HEK293 (cell line): ENCODE measurements around the gene EHMT1.

Source experiments
- CTCF ChIA-PET: fragments of 350-600 bp; formaldehyde crosslinking; extraction: SDS; loops from one replicate; lab custom pipeline; 2021; ENCODE audit warnings: antibody characterized with exemption; lab: Yijun Ruan, JAX
- POLR2A ChIA-PET: fragments of 300-600 bp; formaldehyde crosslinking; extraction: SDS; loops from one replicate; lab custom pipeline; 2020; ENCODE audit warnings: antibody characterized with exemption, inconsistent platforms; lab: Yijun Ruan, JAX
- H3K27ac ChIP-seq: fragments of 200-500 bp; sonication (Bioruptor generic); 2 replicates; pipeline ENCODE4 v1.5.1; 2014; ENCODE audit warnings: low read depth, low read length, control low read depth, inconsistent platforms; ENCODE audit errors: extremely low read depth
- H3K36me3 ChIP-seq, 2 experiments: fragments of 200-500 bp in 1 of 2; sonication (Bioruptor generic) in 1 of 2; 1 replicate in 1 of 2; 2 replicates in 1 of 2; pipeline ENCODE4 v1.5.1; 2014 to 2017; ENCODE audit warnings: inconsistent platforms in 2 of 2, low read length in 2 of 2; ENCODE audit not compliant: control insufficient read depth in 2 of 2, insufficient read depth in 1 of 2
- H3K4me1 ChIP-seq: fragments of 200-500 bp; sonication (Bioruptor generic); 2 replicates; pipeline ENCODE4 v1.5.1; 2014; ENCODE audit warnings: mild to moderate bottlenecking, low read length, inconsistent platforms; ENCODE audit not compliant: control insufficient read depth, insufficient read depth
- H3K4me3 ChIP-seq: 2 replicates; pipeline ENCODE4 v1.5.1; 2011; ENCODE audit warnings: low read depth, mild to moderate bottlenecking, control low read depth, low read length, moderate library complexity
- H3K9me3 ChIP-seq: fragments of 200-500 bp; sonication (Bioruptor generic); 2 replicates; pipeline ENCODE4 v1.5.1; 2014; ENCODE audit warnings: low read depth, low read length, inconsistent platforms; ENCODE audit not compliant: control insufficient read depth, insufficient read depth
- ELK4 ChIP-seq: IDR thresholded peaks from 2 replicates; pipeline ENCODE4 v1.6.1; 2011; ENCODE audit warnings: mild to moderate bottlenecking, low read depth, low read length, borderline replicate concordance
- FEZF1 ChIP-seq: fragments of 450-650 bp; formaldehyde crosslinking; IDR thresholded peaks from 2 replicates; pipeline ENCODE4 v1.5.1; 2016; ENCODE audit warnings: missing biosample characterization, missing genetic modification characterization
- KLF16 ChIP-seq: fragments of 450-650 bp; formaldehyde crosslinking; IDR thresholded peaks from 2 replicates; pipeline ENCODE4 v1.5.1; 2017; ENCODE audit warnings: missing biosample characterization, missing genetic modification characterization
- KLF17 ChIP-seq: fragments of 450-650 bp; formaldehyde crosslinking; IDR thresholded peaks from 2 replicates; pipeline ENCODE4 v1.5.1; 2016; ENCODE audit warnings: missing biosample characterization, missing genetic modification characterization
- PRDM10 ChIP-seq: fragments of 450-650 bp; formaldehyde crosslinking; IDR thresholded peaks from 2 replicates; pipeline ENCODE4 v1.5.1; 2016; ENCODE audit warnings: missing biosample characterization, missing genetic modification characterization
- PRDM4 ChIP-seq: fragments of 450-650 bp; formaldehyde crosslinking; IDR thresholded peaks from 2 replicates; pipeline ENCODE4 v1.5.1; 2017; ENCODE audit warnings: missing biosample characterization, missing genetic modification characterization
- SCRT1 ChIP-seq: fragments of 450-650 bp; formaldehyde crosslinking; IDR thresholded peaks from 2 replicates; pipeline ENCODE4 v1.5.1; 2016; ENCODE audit warnings: missing biosample characterization, missing genetic modification characterization, borderline replicate concordance
- TSHZ1 ChIP-seq: fragments of 450-650 bp; formaldehyde crosslinking; IDR thresholded peaks from 2 replicates; pipeline ENCODE4 v1.5.1; 2016; ENCODE audit warnings: missing biosample characterization, missing genetic modification characterization, borderline replicate concordance
- WT1 ChIP-seq: fragments of 450-650 bp; formaldehyde crosslinking; IDR thresholded peaks from 2 replicates; pipeline ENCODE4 v1.5.1; 2016; ENCODE audit warnings: missing biosample characterization, missing genetic modification characterization
- YY1 ChIP-seq: fragments of 450-650 bp; formaldehyde crosslinking; IDR thresholded peaks from 2 replicates; pipeline ENCODE4 v1.5.1; 2018; ENCODE audit warnings: missing biosample characterization, missing genetic modification characterization
- ZNF169 ChIP-seq: fragments of 450-650 bp; formaldehyde crosslinking; IDR thresholded peaks from 2 replicates; pipeline ENCODE4 v1.5.1; 2016; ENCODE audit warnings: missing biosample characterization, missing genetic modification characterization
- ZNF202 ChIP-seq: fragments of 450-650 bp; formaldehyde crosslinking; IDR thresholded peaks from 2 replicates; pipeline ENCODE4 v1.5.1; 2016; ENCODE audit warnings: missing biosample characterization, missing genetic modification characterization, borderline replicate concordance
- ZNF221 ChIP-seq: fragments of 450-650 bp; formaldehyde crosslinking; IDR thresholded peaks from 2 replicates; pipeline ENCODE4 v1.5.1; 2017; ENCODE audit warnings: missing biosample characterization, missing genetic modification characterization, borderline replicate concordance
- ZNF354C ChIP-seq: fragments of 450-650 bp; formaldehyde crosslinking; IDR thresholded peaks from 2 replicates; pipeline ENCODE4 v1.5.1; 2016; ENCODE audit warnings: missing biosample characterization, missing genetic modification characterization, low read depth, borderline replicate concordance
- ZNF473 ChIP-seq: fragments of 450-650 bp; formaldehyde crosslinking; IDR thresholded peaks from 2 replicates; pipeline ENCODE4 v1.5.1; 2017; ENCODE audit warnings: missing biosample characterization, missing genetic modification characterization
- ZNF48 ChIP-seq: fragments of 450-650 bp; formaldehyde crosslinking; IDR thresholded peaks from 2 replicates; pipeline ENCODE4 v1.5.1; 2016; ENCODE audit warnings: missing biosample characterization, missing genetic modification characterization
- ZNF571 ChIP-seq: fragments of 450-650 bp; formaldehyde crosslinking; IDR thresholded peaks from 2 replicates; pipeline ENCODE4 v1.5.0; 2017; ENCODE audit warnings: missing biosample characterization, missing genetic modification characterization
- ZNF610 ChIP-seq: fragments of 450-650 bp; formaldehyde crosslinking; IDR thresholded peaks from 2 replicates; pipeline ENCODE4 v1.5.1; 2016; ENCODE audit warnings: missing biosample characterization, missing genetic modification characterization, borderline replicate concordance
- ZSCAN23 ChIP-seq: fragments of 450-650 bp; formaldehyde crosslinking; IDR thresholded peaks from 2 replicates; pipeline ENCODE4 v1.5.1; 2016; ENCODE audit warnings: missing biosample characterization, missing genetic modification characterization

The EHMT1 gene

GRCh38 chr9:137727716-137728115, 108.9 kb downstream of the EHMT1 start:
- POLR2A ChIA-PET: no interaction called here
- Histone ChIP-seq H3K36me3 (peaks cover 0 to 61% of the 10 kb centered on the region in 2 experiments; a peak in 1 of 3 replicates), H3K27ac (no peak overlapping the region)
- TF ChIP-seq TSHZ1 (tag by site-specific recombination) (no peak), SCRT1 (tag by site-specific recombination) (no peak), ZSCAN23 (tag by site-specific recombination) (no peak), KLF17 (tag by site-specific recombination) (no peak), ZNF221 (tag by site-specific recombination) (no peak), PRDM4 (tag by site-specific recombination) (no peak), ZNF571 (tag by site-specific recombination) (no peak), ZNF354C (tag by site-specific recombination) (no peak), ELK4 (no peak), FEZF1 (tag by site-specific recombination) (no peak), YY1 (no peak), KLF16 (tag by site-specific recombination) (no peak), ZNF202 (no peak), ZNF610 (tag by site-specific recombination) (no peak), ZNF169 (no peak), WT1 (no peak), ZNF48 (tag by site-specific recombination) (no peak), ZNF473 (tag by site-specific recombination) (no peak), PRDM10 (tag by site-specific recombination) (no peak)
- TF ChIP-seq, all 188 proteins: peak for 0
- H3K4me1 ChIP-seq: no peaks in the 10 kb centered on the region
- CTCF ChIA-PET: interaction anchor here (0.9 to 1.8 kb wide), 2 partner anchors 11 to 54 kb away, joined by 3 to 4 read pairs; no protein-coding TSS in a partner anchor
- no peak overlapping the region for H3K4me3 ChIP-seq
- no peaks in the 10 kb centered on the region for H3K9me3 ChIP-seq
